Measurements from ENCODE around the gene CLEC4G.

DNA sequence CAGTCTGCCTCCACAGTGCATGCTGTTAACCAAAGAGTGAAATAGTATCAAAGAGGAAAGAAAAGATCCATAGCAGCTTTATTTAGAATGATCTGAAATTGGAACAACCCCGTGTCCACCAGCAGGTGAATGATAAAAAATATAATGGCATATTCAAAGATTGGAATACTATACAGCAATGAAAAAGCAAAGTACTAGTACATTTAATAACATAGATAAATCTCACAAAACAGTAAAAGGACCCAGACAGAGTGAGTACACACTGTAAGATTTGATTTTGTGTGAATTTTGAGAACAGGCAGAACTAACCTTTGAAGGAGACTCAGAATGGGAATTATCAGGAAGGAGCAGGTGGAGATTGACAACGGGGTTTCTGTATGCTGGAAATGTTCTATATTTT, 16.3 kb upstream of the CLEC4G start:
- TF ChIP-seq, protein P1, sequence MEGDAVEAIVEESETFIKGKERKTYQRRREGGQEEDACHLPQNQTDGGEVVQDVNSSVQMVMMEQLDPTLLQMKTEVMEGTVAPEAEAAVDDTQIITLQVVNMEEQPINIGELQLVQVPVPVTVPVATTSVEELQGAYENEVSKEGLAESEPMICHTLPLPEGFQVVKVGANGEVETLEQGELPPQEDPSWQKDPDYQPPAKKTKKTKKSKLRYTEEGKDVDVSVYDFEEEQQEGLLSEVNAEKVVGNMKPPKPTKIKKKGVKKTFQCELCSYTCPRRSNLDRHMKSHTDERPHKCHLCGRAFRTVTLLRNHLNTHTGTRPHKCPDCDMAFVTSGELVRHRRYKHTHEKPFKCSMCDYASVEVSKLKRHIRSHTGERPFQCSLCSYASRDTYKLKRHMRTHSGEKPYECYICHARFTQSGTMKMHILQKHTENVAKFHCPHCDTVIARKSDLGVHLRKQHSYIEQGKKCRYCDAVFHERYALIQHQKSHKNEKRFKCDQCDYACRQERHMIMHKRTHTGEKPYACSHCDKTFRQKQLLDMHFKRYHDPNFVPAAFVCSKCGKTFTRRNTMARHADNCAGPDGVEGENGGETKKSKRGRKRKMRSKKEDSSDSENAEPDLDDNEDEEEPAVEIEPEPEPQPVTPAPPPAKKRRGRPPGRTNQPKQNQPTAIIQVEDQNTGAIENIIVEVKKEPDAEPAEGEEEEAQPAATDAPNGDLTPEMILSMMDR (IDR thresholded peaks at IDR 0.05): no peak
- TF ChIP-seq POLR2AphosphoS5 (IDR thresholded peaks at IDR 0.05) (no peak), POLR2A (IDR thresholded peaks at IDR 0.05) (no peak)
